ENCODE results near the gene USP33.
"Not testable (repeated sequence)": the region's sequence is repeated elsewhere in the genome, so short reads cannot be mapped to it uniquely, and the experiment has no call there.

The USP33 gene

DNA sequence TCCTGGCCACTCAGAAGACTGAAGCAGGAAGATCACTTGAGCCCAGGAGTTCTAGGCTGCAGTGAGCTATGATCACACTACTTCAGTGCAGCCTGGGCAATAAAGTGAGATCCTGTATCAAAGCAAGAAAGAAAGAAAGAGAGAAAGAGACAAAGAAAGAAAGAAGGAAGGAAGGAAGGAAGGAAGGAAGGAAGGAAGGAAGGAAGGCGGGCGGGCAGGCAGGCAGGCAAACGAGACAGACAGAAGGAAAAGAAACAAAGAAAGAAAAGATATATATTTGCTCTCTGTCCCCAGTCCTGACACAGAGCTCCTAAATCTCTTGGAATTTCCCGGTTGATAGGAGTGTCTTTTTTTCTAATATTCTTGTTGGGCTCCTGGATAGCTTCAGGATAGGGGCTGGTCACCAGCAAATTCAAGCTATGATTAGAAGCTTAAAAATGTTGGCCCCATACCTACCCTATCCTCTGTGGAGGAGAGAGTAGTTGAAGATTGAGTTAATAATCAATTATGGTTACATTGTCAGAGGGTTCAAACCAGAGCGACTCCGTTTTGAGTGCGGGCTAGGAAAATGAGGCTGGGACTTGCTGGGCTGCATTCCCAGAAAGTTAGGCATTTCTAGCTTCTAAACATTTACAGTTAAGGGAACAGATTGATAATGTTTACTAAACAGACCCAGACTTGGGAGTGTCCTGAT is 16.5 kb upstream of the USP33 start:
- no peak overlapping the region for H3K4me3 ChIP-seq (ENCODE audit: low read depth, low read length)
- H3K36me3 ChIP-seq (ENCODE audit: insufficient read depth, low read length), result no peaks in the 10 kb centered on the region
- H3K4me1 ChIP-seq (ENCODE audit: control insufficient read depth, insufficient read depth, low read length, unreplicated experiment), result peaks cover 3% of the 10 kb centered on the region
- peaks cover 20% of the 10 kb centered on the region for H3K79me2 ChIP-seq (ENCODE audit: control insufficient read depth, insufficient read depth, low read length, unreplicated experiment)
- no peaks in the 10 kb centered on the region for H3K27me3 ChIP-seq (ENCODE audit: insufficient read depth, low read length)
- no peak overlapping the region for H3K27ac ChIP-seq (ENCODE audit: low read depth, low read length)
- H2AFZ ChIP-seq (ENCODE audit: low read length, unreplicated experiment), result no peak overlapping the region

DNA sequence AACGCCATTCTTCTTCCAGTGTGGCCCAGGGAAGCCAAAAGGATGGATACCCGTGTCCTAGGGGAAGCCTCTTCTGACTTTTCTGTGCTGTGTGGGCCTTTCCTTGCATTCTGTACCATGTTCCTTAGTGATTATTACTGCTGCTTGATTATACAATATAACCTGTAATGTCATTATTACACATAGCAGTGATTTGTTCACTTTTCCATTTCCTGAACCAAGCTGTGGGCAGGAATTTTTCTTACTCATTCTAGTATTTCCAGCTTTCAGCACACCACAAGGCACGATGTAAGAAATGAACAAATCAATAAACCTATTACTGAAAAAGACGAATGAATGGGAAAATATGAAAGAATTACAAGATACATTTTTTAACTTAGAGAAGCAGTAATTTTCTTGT is 8.4 kb upstream of the USP33 start:
- no peaks in the 10 kb centered on the region for H3K79me2 ChIP-seq (ENCODE audit: control insufficient read depth, insufficient read depth, low read length, unreplicated experiment)
- no peak overlapping the region for H2AFZ ChIP-seq (ENCODE audit: low read length, unreplicated experiment)
- H3K27me3 ChIP-seq (ENCODE audit: insufficient read depth, low read length), result no peaks in the 10 kb centered on the region
- H3K4me1 ChIP-seq (ENCODE audit: control insufficient read depth, insufficient read depth, low read length, unreplicated experiment), result no peaks in the 10 kb centered on the region
- H3K27ac ChIP-seq (ENCODE audit: low read depth, low read length), result no peak overlapping the region
- no peak overlapping the region for H3K4me3 ChIP-seq (ENCODE audit: low read depth, low read length)
- no peaks in the 10 kb centered on the region for H3K36me3 ChIP-seq (ENCODE audit: insufficient read depth, low read length)

DNA sequence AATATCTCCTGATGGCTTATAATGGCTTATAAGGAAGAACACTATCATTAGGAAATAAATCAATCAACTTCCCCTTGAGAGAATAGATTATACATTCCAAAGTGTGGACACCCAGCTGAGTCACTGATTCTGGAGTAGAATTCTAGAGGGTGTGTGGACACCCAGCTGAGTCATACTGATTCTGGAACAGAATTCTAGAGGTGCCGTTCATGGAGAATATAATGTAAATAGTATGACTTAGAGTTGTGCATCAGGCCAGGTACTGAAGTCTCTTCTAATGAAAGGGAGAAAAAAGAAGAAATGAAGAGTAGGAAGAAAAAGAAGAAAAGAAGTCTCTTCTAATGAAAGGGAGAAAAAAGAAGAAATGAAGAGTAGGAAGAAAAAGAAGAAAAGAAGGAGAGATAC is 2.4 kb upstream of the USP33 start:
- Histone ChIP-seq H3K27me3 (ENCODE audit: insufficient read depth, low read length) (no peaks in the 10 kb centered on the region), H3K27ac (ENCODE audit: low read depth, low read length) (0 out of 2 replicates have a peak overlapping the region, but pooled peaks have one; percentile 23), H3K36me3 (ENCODE audit: insufficient read depth, low read length) (no peaks in the 10 kb centered on the region), H3K4me1 (ENCODE audit: control insufficient read depth, insufficient read depth, low read length, unreplicated experiment) (peaks cover 13% of the 10 kb centered on the region), H2AFZ (ENCODE audit: low read length, unreplicated experiment) (no peak overlapping the region), H3K4me3 (ENCODE audit: low read depth, low read length) (no peak overlapping the region), H3K79me2 (ENCODE audit: control insufficient read depth, insufficient read depth, low read length, unreplicated experiment) (peaks cover 24% of the 10 kb centered on the region)

DNA sequence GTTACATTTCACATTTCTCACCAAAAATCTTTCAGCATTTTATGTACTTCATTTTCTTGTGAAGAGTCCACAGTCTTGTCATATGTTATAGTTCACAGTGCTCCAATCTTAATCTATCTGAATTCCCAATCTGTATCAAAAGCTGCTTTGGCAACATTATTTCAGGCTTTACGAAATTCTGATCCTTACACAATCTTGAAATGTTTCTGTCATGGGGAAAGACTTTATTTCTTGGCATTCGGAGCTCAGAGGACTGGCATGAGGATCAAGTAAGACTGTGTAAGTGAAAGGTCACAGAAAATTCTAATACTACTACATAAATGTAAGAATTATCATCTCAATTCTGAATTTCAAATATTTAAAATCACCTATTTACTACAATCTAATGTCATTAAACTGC is 2.0 kb downstream of the USP33 start:
- Histone ChIP-seq H3K4me1 (ENCODE audit: control insufficient read depth, insufficient read depth, low read length, unreplicated experiment) (peaks cover 27% of the 10 kb centered on the region), H3K79me2 (ENCODE audit: control insufficient read depth, insufficient read depth, low read length, unreplicated experiment) (peaks cover 67% of the 10 kb centered on the region), H2AFZ (ENCODE audit: low read length, unreplicated experiment) (no peak overlapping the region), H3K27ac (ENCODE audit: low read depth, low read length) (peak overlapping the region; percentile 79), H3K4me3 (ENCODE audit: low read depth, low read length) (peak overlapping the region; percentile 91), H3K27me3 (ENCODE audit: insufficient read depth, low read length) (no peaks in the 10 kb centered on the region), H3K36me3 (ENCODE audit: insufficient read depth, low read length) (no peaks in the 10 kb centered on the region)

DNA sequence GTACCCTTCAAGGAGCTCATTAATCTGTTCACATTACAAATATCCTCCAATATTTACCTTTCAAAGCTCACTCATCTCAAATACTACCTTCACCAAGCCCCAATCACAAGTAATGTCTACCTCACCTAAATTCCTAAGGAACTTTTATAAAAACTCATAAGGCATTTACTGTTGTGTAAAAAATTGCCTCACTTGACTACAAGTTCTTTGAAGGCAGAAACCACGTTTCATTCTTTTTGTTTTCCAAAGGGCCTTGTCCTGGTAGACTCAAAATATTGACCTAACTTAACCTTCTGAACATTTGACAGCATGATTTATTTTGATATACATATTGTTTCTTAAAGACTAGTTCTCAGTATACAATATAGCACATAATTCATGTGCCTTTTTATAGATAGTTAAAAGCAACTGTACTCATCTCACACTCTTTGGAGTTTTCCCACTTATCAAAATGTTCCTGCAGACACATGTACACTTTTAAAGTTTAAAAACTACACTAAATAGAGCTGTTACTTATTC is 2.5 kb downstream of the USP33 start:
- no peaks in the 10 kb centered on the region for H3K36me3 ChIP-seq (ENCODE audit: insufficient read depth, low read length)
- H3K27me3 ChIP-seq (ENCODE audit: insufficient read depth, low read length), result no peaks in the 10 kb centered on the region
- H3K27ac ChIP-seq (ENCODE audit: low read depth, low read length), result peak overlapping the region; percentile 79
- H3K79me2 ChIP-seq (ENCODE audit: control insufficient read depth, insufficient read depth, low read length, unreplicated experiment), result peaks cover 71% of the 10 kb centered on the region
- no peak overlapping the region for H2AFZ ChIP-seq (ENCODE audit: low read length, unreplicated experiment)
- H3K4me1 ChIP-seq (ENCODE audit: control insufficient read depth, insufficient read depth, low read length, unreplicated experiment), result peaks cover 26% of the 10 kb centered on the region
- peak overlapping the region; percentile 91 for H3K4me3 ChIP-seq (ENCODE audit: low read depth, low read length)

DNA sequence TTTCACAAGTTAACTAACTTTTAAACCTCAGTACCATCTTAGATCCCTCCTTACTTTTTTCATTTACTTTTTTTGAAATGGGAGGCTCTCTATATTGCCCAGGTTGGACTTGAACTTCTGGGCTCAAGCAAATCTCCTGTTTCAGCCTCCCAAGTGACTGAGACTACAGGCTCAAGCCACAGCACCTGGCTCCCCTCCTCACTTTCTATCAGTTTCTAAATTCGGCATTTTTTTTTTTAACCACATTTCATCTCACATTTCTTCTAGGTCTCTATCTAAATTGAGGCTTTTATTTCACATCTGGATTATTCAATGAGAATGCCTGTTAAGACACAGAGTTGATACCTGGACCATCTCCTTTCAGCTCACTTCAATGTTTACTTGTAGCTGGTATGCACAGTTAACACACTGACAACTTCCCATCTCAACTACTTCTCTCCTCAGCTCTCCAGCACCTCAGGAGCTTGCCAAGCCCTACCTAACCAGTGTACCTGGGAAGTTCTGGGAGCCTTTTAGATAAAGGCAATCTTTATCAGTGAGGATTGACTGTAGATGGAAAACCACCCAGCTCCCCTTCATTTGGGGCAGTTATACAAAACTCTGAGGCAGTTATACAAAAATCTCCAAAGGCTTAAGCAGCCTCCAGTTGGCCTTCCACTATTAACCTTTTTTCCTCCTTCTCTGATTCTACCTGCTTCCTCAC is 3.4 kb downstream of the USP33 start:
- Histone ChIP-seq H3K79me2 (ENCODE audit: control insufficient read depth, insufficient read depth, low read length, unreplicated experiment) (peaks cover 80% of the 10 kb centered on the region), H3K27me3 (ENCODE audit: insufficient read depth, low read length) (no peaks in the 10 kb centered on the region), H3K36me3 (ENCODE audit: insufficient read depth, low read length) (no peaks in the 10 kb centered on the region), H3K4me3 (ENCODE audit: low read depth, low read length) (no peak overlapping the region), H3K27ac (ENCODE audit: low read depth, low read length) (no peak overlapping the region), H2AFZ (ENCODE audit: low read length, unreplicated experiment) (no peak overlapping the region), H3K4me1 (ENCODE audit: control insufficient read depth, insufficient read depth, low read length, unreplicated experiment) (peaks cover 18% of the 10 kb centered on the region)

DNA sequence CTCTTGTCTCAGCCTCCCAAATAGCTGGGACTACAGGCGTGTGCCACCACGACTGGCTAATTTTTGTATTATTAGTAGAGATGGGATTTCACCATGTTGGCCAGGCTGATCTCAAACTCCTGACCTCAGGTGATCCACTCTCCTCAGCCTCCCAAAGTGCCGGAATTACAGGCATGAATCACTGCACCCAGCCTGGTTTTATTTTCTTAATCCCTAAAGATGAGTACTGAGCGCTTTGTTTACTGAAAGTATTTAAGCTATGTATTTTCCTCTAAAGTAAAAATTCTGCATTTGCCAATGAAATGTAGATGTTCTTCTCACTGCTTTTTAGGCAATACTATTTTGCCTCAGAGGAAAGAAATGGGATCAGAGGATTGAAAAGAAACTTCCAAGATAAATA is 10.2 kb downstream of the USP33 start:
- H3K4me1 ChIP-seq (ENCODE audit: control insufficient read depth, insufficient read depth, low read length, unreplicated experiment), result peaks cover 10% of the 10 kb centered on the region
- H3K27ac ChIP-seq (ENCODE audit: low read depth, low read length); H3K4me3 ChIP-seq (ENCODE audit: low read depth, low read length); H2AFZ ChIP-seq (ENCODE audit: low read length, unreplicated experiment); H3K27me3 ChIP-seq (ENCODE audit: insufficient read depth, low read length); H3K36me3 ChIP-seq (ENCODE audit: insufficient read depth, low read length): not testable (repeated sequence)
- peaks cover 71% of the 10 kb centered on the region for H3K79me2 ChIP-seq (ENCODE audit: control insufficient read depth, insufficient read depth, low read length, unreplicated experiment)

DNA sequence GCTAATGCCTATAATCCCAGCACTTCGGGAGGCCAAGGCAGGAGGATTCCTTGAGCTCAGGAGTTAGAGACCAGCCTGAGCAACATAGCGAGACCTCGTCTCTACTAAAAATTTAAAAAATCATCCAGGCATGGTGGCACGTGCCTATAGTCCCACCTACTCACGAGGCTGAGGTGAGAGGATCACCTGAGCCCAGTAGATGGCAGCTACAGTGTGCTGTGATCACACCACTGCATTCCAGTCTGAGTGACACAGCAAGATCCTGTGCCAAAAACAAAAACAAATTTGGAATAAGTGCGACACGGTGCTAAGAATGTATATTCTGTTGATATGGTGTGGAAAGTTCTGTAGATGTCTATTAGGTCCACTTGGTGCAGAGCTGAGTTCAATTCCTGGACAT is 15.1 kb downstream of the USP33 start:
- Histone ChIP-seq H3K4me3 (ENCODE audit: low read depth, low read length) (no peak overlapping the region), H3K27ac (ENCODE audit: low read depth, low read length) (no peak overlapping the region), H3K4me1 (ENCODE audit: control insufficient read depth, insufficient read depth, low read length, unreplicated experiment) (peaks cover 10% of the 10 kb centered on the region), H3K79me2 (ENCODE audit: control insufficient read depth, insufficient read depth, low read length, unreplicated experiment) (peaks cover 51% of the 10 kb centered on the region), H3K36me3 (ENCODE audit: insufficient read depth, low read length) (0 out of 2 replicates have a peak, but pooled peaks cover 8% of the 10 kb centered on the region), H2AFZ (ENCODE audit: low read length, unreplicated experiment) (no peak overlapping the region), H3K27me3 (ENCODE audit: insufficient read depth, low read length) (no peaks in the 10 kb centered on the region)

DNA sequence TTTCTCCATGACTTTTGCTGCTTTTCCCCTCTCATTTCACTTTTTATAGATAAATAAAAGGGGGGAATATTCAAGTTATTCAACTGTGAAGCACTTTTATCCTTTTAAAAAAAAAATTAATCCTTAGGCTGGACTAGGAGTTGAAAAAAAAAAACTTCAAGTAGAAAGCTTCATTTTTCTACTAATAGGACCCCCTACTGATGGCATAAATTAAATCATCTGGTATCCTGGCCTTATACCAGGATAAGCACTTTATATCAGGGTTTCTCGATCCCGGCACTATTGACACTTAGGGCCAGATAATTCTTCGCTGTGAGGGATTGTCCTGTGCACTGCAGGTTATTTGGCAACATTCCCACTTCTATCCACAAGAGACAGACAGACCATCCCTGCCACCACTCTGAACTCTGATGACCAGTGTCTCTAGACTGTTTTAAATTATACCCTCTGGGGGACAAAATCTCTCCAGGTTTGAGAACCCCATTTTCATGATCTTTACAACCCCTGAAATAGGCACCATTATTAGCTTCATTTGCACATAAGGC is 17.6 kb downstream of the USP33 start:
- Histone ChIP-seq H2AFZ (ENCODE audit: low read length, unreplicated experiment) (no peak overlapping the region), H3K4me3 (ENCODE audit: low read depth, low read length) (no peak overlapping the region), H3K36me3 (ENCODE audit: insufficient read depth, low read length) (peaks cover 13% of the 10 kb centered on the region; the same call in 1 of the 2 replicates), H3K27me3 (ENCODE audit: insufficient read depth, low read length) (no peaks in the 10 kb centered on the region), H3K79me2 (ENCODE audit: control insufficient read depth, insufficient read depth, low read length, unreplicated experiment) (peaks cover 27% of the 10 kb centered on the region), H3K4me1 (ENCODE audit: control insufficient read depth, insufficient read depth, low read length, unreplicated experiment) (no peaks in the 10 kb centered on the region), H3K27ac (ENCODE audit: low read depth, low read length) (no peak overlapping the region)

DNA sequence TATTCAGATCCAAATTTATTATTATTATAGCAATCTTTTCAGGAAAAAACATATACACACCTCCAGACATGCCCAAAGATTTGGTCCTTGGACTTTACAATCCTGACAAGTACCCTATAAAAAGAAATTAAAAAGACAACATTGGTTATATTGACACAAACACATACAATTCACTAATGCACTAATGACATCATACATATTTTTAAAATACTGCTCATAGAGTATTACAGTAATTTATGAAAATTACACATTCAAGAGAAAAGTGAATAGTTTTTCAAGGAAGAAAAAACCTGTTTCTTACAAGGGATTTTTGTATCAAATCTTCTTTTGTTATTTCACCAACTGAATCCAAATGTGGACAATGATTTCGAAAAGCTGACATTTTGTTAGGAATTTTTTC is 18.3 kb downstream of the USP33 start:
- Histone ChIP-seq H3K4me1 (ENCODE audit: control insufficient read depth, insufficient read depth, low read length, unreplicated experiment) (no peaks in the 10 kb centered on the region), H3K27ac (ENCODE audit: low read depth, low read length) (no peak overlapping the region), H3K36me3 (ENCODE audit: insufficient read depth, low read length) (peaks cover 13% of the 10 kb centered on the region; the same call in 1 of the 2 replicates), H2AFZ (ENCODE audit: low read length, unreplicated experiment) (no peak overlapping the region), H3K79me2 (ENCODE audit: control insufficient read depth, insufficient read depth, low read length, unreplicated experiment) (peaks cover 27% of the 10 kb centered on the region), H3K4me3 (ENCODE audit: low read depth, low read length) (no peak overlapping the region), H3K27me3 (ENCODE audit: insufficient read depth, low read length) (no peaks in the 10 kb centered on the region)
